H9 (cell line): ENCODE measurements around the gene NDUFA1. TPM values are rescaled to one million over a fixed set of nuclear protein-coding genes. Genes with fewer than 3 reads are reported as not detected.
"Not testable (repeated sequence)": the region's sequence is repeated elsewhere in the genome, so short reads cannot be mapped to it uniquely, and the experiment has no call there.

ENCODE experiments used
- DNase-seq: peaks from one replicate; pipeline ENCODE4 v3.0.0-alpha.2; 2017
- H2AFZ ChIP-seq: one replicate; pipeline ENCODE4 v1.6.1; 2013; ENCODE audit warnings: mild to moderate bottlenecking, low read length, control low read depth, moderate library complexity
- H2AK5ac ChIP-seq: 2 replicates; pipeline ENCODE4 v1.6.1; 2013; ENCODE audit warnings: low read length, control low read depth, mixed read lengths; ENCODE audit not compliant: insufficient read length
- H2BK120ac ChIP-seq: one replicate; pipeline ENCODE4 v1.6.1; 2013; ENCODE audit warnings: low read depth, mild to moderate bottlenecking, low read length, control low read depth, inconsistent platforms; ENCODE audit not compliant: poor library complexity, severe bottlenecking
- H2BK12ac ChIP-seq: 2 replicates; pipeline ENCODE4 v1.6.1; 2013; ENCODE audit warnings: low read length, control low read depth, mixed read lengths, low read depth; ENCODE audit not compliant: insufficient read length
- H2BK15ac ChIP-seq: 2 replicates; pipeline ENCODE4 v1.6.1; 2013; ENCODE audit warnings: low read depth, low read length, control low read depth
- H2BK20ac ChIP-seq: one replicate; pipeline ENCODE4 v1.6.1; 2013; ENCODE audit warnings: low read depth, mild to moderate bottlenecking, low read length, control low read depth, inconsistent platforms; ENCODE audit not compliant: poor library complexity, severe bottlenecking
- H2BK5ac ChIP-seq: 2 replicates; pipeline ENCODE4 v1.6.1; 2013; ENCODE audit warnings: low read length, control low read depth, mixed read lengths; ENCODE audit not compliant: insufficient read length
- H3K14ac ChIP-seq: 2 replicates; pipeline ENCODE4 v1.6.1; 2013; ENCODE audit warnings: low read length, control low read depth; ENCODE audit not compliant: insufficient read depth
- H3K18ac ChIP-seq: 2 replicates; pipeline ENCODE4 v1.6.1; 2013; ENCODE audit warnings: low read depth, mild to moderate bottlenecking, mixed read lengths, low read length, control low read depth; ENCODE audit not compliant: insufficient read length
- H3K23ac ChIP-seq: 2 replicates; pipeline ENCODE4 v1.6.1; 2013; ENCODE audit warnings: low read length, control low read depth, mixed read lengths, low read depth; ENCODE audit not compliant: insufficient read length
- H3K23me2 ChIP-seq: 2 replicates; pipeline ENCODE4 v1.6.1; 2013; ENCODE audit warnings: low read depth, mild to moderate bottlenecking, mixed read lengths, low read length, control low read depth; ENCODE audit not compliant: insufficient read length, poor library complexity, severe bottlenecking
- H3K27ac ChIP-seq: 2 replicates; pipeline ENCODE4 v1.5.1; 2013; ENCODE audit warnings: low read length, control low read depth, mixed read lengths, low read depth; ENCODE audit not compliant: insufficient read length
- H3K27me3 ChIP-seq: 2 replicates; pipeline ENCODE4 v1.6.1; 2013; ENCODE audit warnings: low read length, control low read depth, inconsistent platforms; ENCODE audit not compliant: insufficient read depth
- H3K4ac ChIP-seq: 2 replicates; pipeline ENCODE4 v1.6.1; 2013; ENCODE audit warnings: low read depth, mild to moderate bottlenecking, control low read depth, inconsistent platforms, low read length, moderate library complexity
- H3K4me1 ChIP-seq: 2 replicates; pipeline ENCODE4 v1.6.1; 2013; ENCODE audit warnings: low read length, control low read depth, inconsistent platforms; ENCODE audit not compliant: insufficient read depth
- H3K4me2 ChIP-seq: 2 replicates; pipeline ENCODE4 v1.6.1; 2013; ENCODE audit warnings: low read length, control low read depth, mixed read lengths; ENCODE audit not compliant: insufficient read length, insufficient read depth
- H3K56ac ChIP-seq: 2 replicates; pipeline ENCODE4 v1.6.1; 2013; ENCODE audit warnings: low read depth, mild to moderate bottlenecking, mixed read lengths, low read length, control low read depth; ENCODE audit not compliant: insufficient read length
- H3K79me1 ChIP-seq: 2 replicates; pipeline ENCODE4 v1.6.1; 2013; ENCODE audit warnings: low read depth, mild to moderate bottlenecking, moderate library complexity, low read length, control low read depth, inconsistent platforms; ENCODE audit not compliant: insufficient read depth, poor library complexity, severe bottlenecking
- H3K79me2 ChIP-seq: 2 replicates; pipeline ENCODE4 v1.6.1; 2013; ENCODE audit warnings: low read length, control low read depth, inconsistent platforms; ENCODE audit not compliant: insufficient read depth
- H3K9ac ChIP-seq: 2 replicates; pipeline ENCODE4 v1.6.1; 2013; ENCODE audit warnings: low read length, control low read depth, mixed read lengths; ENCODE audit not compliant: insufficient read length; ENCODE audit errors: extremely low read depth
- H3K9me3 ChIP-seq: one replicate; pipeline ENCODE4 v1.6.1; 2013; ENCODE audit warnings: low read depth, low read length, inconsistent platforms; ENCODE audit not compliant: control insufficient read depth
- H3T11ph ChIP-seq: one replicate; pipeline ENCODE4 v1.6.1; 2013; ENCODE audit warnings: mild to moderate bottlenecking, low read length, control low read depth, inconsistent platforms
- H4K20me1 ChIP-seq: one replicate; pipeline ENCODE4 v1.6.1; 2013; ENCODE audit not compliant: control insufficient read depth, insufficient read length, insufficient read depth
- H4K5ac ChIP-seq: 2 replicates; pipeline ENCODE4 v1.6.1; 2013; ENCODE audit warnings: low read depth, mild to moderate bottlenecking, mixed read lengths, low read length, control low read depth; ENCODE audit not compliant: insufficient read length
- H4K8ac ChIP-seq: replicated peaks from 2 replicates; pipeline ENCODE4 v1.6.1; 2013; ENCODE audit warnings: low read length, control low read depth, mixed read lengths, low read depth; ENCODE audit not compliant: insufficient read length
- H4K91ac ChIP-seq: 2 replicates; pipeline ENCODE4 v1.6.1; 2013; ENCODE audit warnings: low read depth, mild to moderate bottlenecking, moderate library complexity, mixed read lengths, low read length, control low read depth; ENCODE audit not compliant: insufficient read length
- H3K27ac Mint-ChIP-seq, 3 experiments: 2 replicates in 2 of 3; 3 replicates in 1 of 3; pipeline ENCODE4 v1.8.0; 2020 to 2021; ENCODE audit warnings: mixed read lengths in 3 of 3, mild to moderate bottlenecking in 1 of 3, moderate library complexity in 1 of 3
- H3K27me3 Mint-ChIP-seq: 2 replicates; pipeline ENCODE4 v1.8.0; 2021; ENCODE audit warnings: low read depth, mild to moderate bottlenecking, moderate library complexity, mixed read lengths
- H3K36me3 Mint-ChIP-seq, 3 experiments: 2 replicates in 2 of 3; 3 replicates in 1 of 3; pipeline ENCODE4 v1.8.0; 2020 to 2021; ENCODE audit warnings: low read depth in 3 of 3, mixed read lengths in 3 of 3; ENCODE audit not compliant: insufficient read depth in 1 of 3
- H3K4me1 Mint-ChIP-seq, 2 experiments: 2 replicates each; pipeline ENCODE4 v1.8.0; 2020; ENCODE audit warnings: mixed read lengths in 2 of 2
- H3K4me3 Mint-ChIP-seq, 2 experiments: 2 replicates in 1 of 2; 3 replicates in 1 of 2; pipeline ENCODE4 v1.8.0; 2020 to 2021; ENCODE audit warnings: mild to moderate bottlenecking in 2 of 2, mixed read lengths in 2 of 2, moderate library complexity in 1 of 2
- H3K9me3 Mint-ChIP-seq, 2 experiments: 2 replicates in 1 of 2; 3 replicates in 1 of 2; pipeline ENCODE4 v1.8.0; 2020; ENCODE audit warnings: mild to moderate bottlenecking in 2 of 2, mixed read lengths in 2 of 2, moderate library complexity in 1 of 2
- CTCF ChIP-seq: fragments of 200-600 bp; sonication (generic); conservative IDR thresholded peaks from 3 replicates; pipeline ENCODE4 v1.8.0; 2021; ENCODE audit warnings: antibody characterized with exemption, mild to moderate bottlenecking
- whole genome bisulfite sequencing: extraction: QIAGEN DNeasy Blood & Tissue Kit; methylation state at CpG from one replicate; pipeline ENCODE4 v1.1.7; 2013; ENCODE audit warnings: missing lambda C conversion rate, low lambda C conversion rate, mixed read lengths; ENCODE audit not compliant: insufficient read length; ENCODE audit errors: extremely low coverage; 5-methylcytosine and 5-hydroxymethylcytosine counted together
- long read RNA-seq: library from polyadenylated mRNA; unstranded; transcript quantifications from one replicate; pipeline ENCODE4 v2.0.0, GENCODE V29; 2020
- total RNA-seq: library from RNA; stranded (reverse); gene quantifications from 2 replicates; pipeline ENCODE4 v1.2.1, GENCODE V29; 2021

The NDUFA1 gene
- 69.4 and 70.8 TPM in 2 replicates for total RNA-seq
- long read RNA-seq, transcript NDUFA1-201 (3 exons, 766 nt): major isoform, 28 of 28 reads
- long read RNA-seq, partial matches to known transcripts: 0 of 28 reads
- long read RNA-seq, other reads (novel, unspliced or antisense): 0 of 28 reads

GRCh38 chrX:119871599-119872395 is at the start of gene NDUFA1, which contains the start of gene RNF113A:
TSS of gene NDUFA1 (plus strand) at chrX:119871832. CDS start at chrX:119871912, 80 bp downstream.
TSS of gene RNF113A (minus strand) at chrX:119871733. CDS start at chrX:119871613, 120 bp downstream.
- Histone ChIP-seq H3T11ph (no peak within 1 kb of the TSS), H3K27ac (peak within 1 kb of the TSS; percentile 48), H2BK5ac (no peak within 1 kb of the TSS), H3K27me3 (no peaks in the 10 kb centered on the region), H2AK5ac (no peak within 1 kb of the TSS), H2BK20ac (no peak within 1 kb of the TSS), H4K20me1 (no peaks in the 10 kb centered on the region), H3K18ac (peak within 1 kb of the TSS; percentile 72), H2BK15ac (no peak within 1 kb of the TSS), H4K8ac (no peak within 1 kb of the TSS), H2BK12ac (no peak within 1 kb of the TSS), H3K4me1 (no peaks in the 10 kb centered on the region), H3K4ac (no peak within 1 kb of the TSS), H2AFZ (no peak within 1 kb of the TSS), H3K79me1 (no peaks in the 10 kb centered on the region), H3K9ac (peak within 1 kb of the TSS; percentile 74), H3K23me2 (peaks cover 13% of the 10 kb centered on the region), H4K5ac (no peak within 1 kb of the TSS), H3K4me2 (peak within 1 kb of the TSS; percentile 90), H3K56ac (no peak within 1 kb of the TSS), H4K91ac (no peak within 1 kb of the TSS), H3K23ac (no peak within 1 kb of the TSS), H3K79me2 (no peaks in the 10 kb centered on the region; the same call in 1 of the 2 replicates), H3K14ac (peak within 1 kb of the TSS; percentile 58; the same call in 1 of the 2 replicates), H2BK120ac (no peak within 1 kb of the TSS), H3K9me3 (peaks cover 1% of the 10 kb centered on the region)
- DNase-seq: peak; percentile 81
- Mint-ChIP-seq H3K9me3 (peaks cover 58 to 61% of the 10 kb centered on the region in 2 experiments), H3K4me1 (peaks cover 0 to 3% of the 10 kb centered on the region in 2 experiments; a peak in 2 of 4 replicates), H3K27ac (peak within 1 kb of the TSS; percentile 95 to 98 (median 96)), H3K27me3 (no peaks in the 10 kb centered on the region), H3K4me3 (peak within 1 kb of the TSS; percentile 88 to 95), H3K36me3 (peaks cover 7 to 18% (median 8%) of the 10 kb centered on the region in 3 experiments; a peak in 6 of 7 replicates)
- no CpG with 5 or more reads among the region's 62 CpGs for whole genome bisulfite sequencing
- TF ChIP-seq CTCF: no peak

GRCh38 chrX:119824221-119824620 is 47.4 kb upstream of the NDUFA1 start:
- not testable (repeated sequence) for H3K27ac Mint-ChIP-seq, H3K27me3 ChIP-seq, H2BK15ac ChIP-seq, H3K14ac ChIP-seq, H4K91ac ChIP-seq, H2BK12ac ChIP-seq, H3K79me2 ChIP-seq, H4K20me1 ChIP-seq, H4K5ac ChIP-seq, H3K36me3 Mint-ChIP-seq, H2AFZ ChIP-seq, H3K23ac ChIP-seq, H2BK20ac ChIP-seq, H2BK5ac ChIP-seq, H3K27ac ChIP-seq, H3K27me3 Mint-ChIP-seq, H3K4me3 Mint-ChIP-seq, H3K4me1 ChIP-seq, H3T11ph ChIP-seq, H2AK5ac ChIP-seq, H3K4me2 ChIP-seq, H3K23me2 ChIP-seq, H3K9ac ChIP-seq, H3K79me1 ChIP-seq, H3K18ac ChIP-seq, DNase-seq, H2BK120ac ChIP-seq, H3K4me1 Mint-ChIP-seq, H3K56ac ChIP-seq, H4K8ac ChIP-seq, H3K4ac ChIP-seq
- no CpG with 5 or more reads among the region's 5 CpGs for WGBS
- peaks cover 14% of the 10 kb centered on the region for H3K9me3 ChIP-seq
- peaks cover 45 to 46% of the 10 kb centered on the region in 2 experiments for H3K9me3 Mint-ChIP-seq
